Fibroblast of pulmonary artery (primary cell): ENCODE measurements around the gene ZDHHC16.

Experiments used
- DNase-seq: peaks from one replicate; pipeline ENCODE4 v3.0.0-alpha.2; 2010; ENCODE audit warnings: low read depth
- H3K4me3 ChIP-seq: replicated peaks from 2 replicates; pipeline ENCODE4 v1.5.1; 2011; ENCODE audit warnings: low read depth, mild to moderate bottlenecking, control low read depth, low read length, moderate library complexity
- CTCF ChIP-seq: IDR thresholded peaks from 2 replicates; pipeline ENCODE4 v1.5.1; 2011; ENCODE audit warnings: mild to moderate bottlenecking, control low read depth, low read length, inconsistent platforms; ENCODE audit errors: missing control alignments

ZDHHC16 gene

GRCh38 chr10:97454330-97455036 is 8.5 kb downstream of the ZDHHC16 start:
- no peak for TF ChIP-seq CTCF
- no peak overlapping the region for H3K4me3 ChIP-seq
- peak; percentile 62 for DNase-seq

GRCh38 chr10:97456034-97456685 is 10.2 kb downstream of the ZDHHC16 start:
- H3K4me3 ChIP-seq = no peak overlapping the region
- no peak for DNase-seq
- no peak for TF ChIP-seq CTCF

- no peak for DNase-seq
- no peak for TF ChIP-seq CTCF
- H3K4me3 ChIP-seq = no peak overlapping the region
Observed at GRCh38 chr10:97456686-97457065, 10.7 kb downstream of the ZDHHC16 start.

GRCh38 chr10:97459111-97459510 is 13.1 kb downstream of the ZDHHC16 start:
- DNase-seq = no peak
- TF ChIP-seq CTCF = no peak
- H3K4me3 ChIP-seq = no peak overlapping the region

- no peak for TF ChIP-seq CTCF
- H3K4me3 ChIP-seq = no peak overlapping the region
- DNase-seq = no peak
Observed at GRCh38 chr10:97459933-97460332, 14.0 kb downstream of the ZDHHC16 start.

- no peak for TF ChIP-seq CTCF
- H3K4me3 ChIP-seq = no peak overlapping the region
- no peak for DNase-seq
Observed at GRCh38 chr10:97462309-97462708, 16.3 kb downstream of the ZDHHC16 start.
